ENCODE measurements around the gene TPST2. TPM values are rescaled to one million over a fixed set of nuclear protein-coding genes. Genes with fewer than 3 reads are reported as not detected.

The TPST2 gene
- total and polyA plus RNA-seq, 9 of the 15 experiments (the other 6 are each of a cell fraction or from before 2014, with no cell fraction given), result 14.2 to 123 (median 60.1) TPM

DNA sequence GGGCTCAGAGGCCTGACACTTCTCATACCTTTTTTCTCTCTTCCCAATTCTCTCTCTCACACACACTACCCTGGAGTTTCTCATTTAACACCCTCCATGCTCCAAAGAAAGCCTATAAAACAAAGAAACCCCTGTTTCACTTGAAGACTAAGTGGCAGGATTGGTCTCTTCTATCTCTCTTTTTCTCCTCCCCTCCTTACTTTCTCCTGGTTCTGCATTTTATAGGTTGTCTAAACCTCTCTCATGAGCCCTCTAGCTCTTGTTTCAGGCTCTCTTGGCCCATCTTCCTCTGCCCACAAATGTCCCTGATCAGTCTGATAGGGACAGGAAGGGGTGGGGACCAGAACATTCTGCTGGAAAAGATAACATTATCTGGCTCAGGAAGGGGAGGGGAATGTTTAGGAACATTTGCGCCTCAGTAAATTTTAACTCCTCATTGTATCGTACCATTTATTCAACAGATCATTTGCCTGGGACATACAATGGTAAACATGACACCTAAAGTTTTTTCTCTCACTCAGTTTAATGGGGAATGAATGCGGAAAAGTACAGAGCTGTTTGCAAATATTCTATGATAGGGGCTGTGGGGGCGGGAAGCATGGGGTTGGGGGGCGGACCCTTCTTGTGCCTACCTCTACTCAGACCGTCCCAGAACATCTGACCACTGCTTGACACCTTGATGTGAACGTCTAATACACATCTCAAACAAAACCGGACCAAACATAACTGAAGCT lies 42.7 kb upstream of the TPST2 start (continued):
- TF ChIP-seq EWSR1 (IDR thresholded peaks at IDR 0.05; ENCODE audit: borderline replicate concordance, low read depth, partially characterized antibody) (no peak), BDP1 (IDR thresholded peaks at IDR 0.05; ENCODE audit: insufficient read depth, insufficient read length) (no peak), KDM1A (IDR thresholded peaks at IDR 0.05) (peak in 1 of 2 experiments; percentile 45; a peak in 1 of 4 replicates), TGIF2 (CRISPR knock-in tag; IDR thresholded peaks at IDR 0.05) (no peak), TOE1 (IDR thresholded peaks at IDR 0.05; ENCODE audit: borderline replicate concordance) (peak; percentile 25; the same call in 1 of the 2 replicates), TOE1 (CRISPR knock-in tag; IDR thresholded peaks at IDR 0.05; ENCODE audit: borderline replicate concordance, low read depth) (no peak), SRF (CRISPR knock-in tag; IDR thresholded peaks at IDR 0.05) (0 out of 4 replicates have a peak, but pooled peaks of 1 of the 2 experiments have one; percentile 26), ZNF354B (CRISPR knock-in tag; IDR thresholded peaks at IDR 0.05) (no peak), ZNF584 (CRISPR knock-in tag; IDR thresholded peaks at IDR 0.05; ENCODE audit: low read depth) (0 out of 2 replicates have a peak, but pooled peaks have one; percentile 29), SMARCB1 (IDR thresholded peaks at IDR 0.05; ENCODE audit: insufficient read length, low read depth) (no peak), POLR2H (tag; IDR thresholded peaks at IDR 0.05; ENCODE audit: low read depth) (peak; percentile 74), MBD2 (IDR thresholded peaks at IDR 0.05; ENCODE audit: borderline replicate concordance, low read depth) (peak; percentile 81), ZNF785 (CRISPR knock-in tag; IDR thresholded peaks at IDR 0.05) (no peak)
- TF ChIP-seq, protein P1, sequence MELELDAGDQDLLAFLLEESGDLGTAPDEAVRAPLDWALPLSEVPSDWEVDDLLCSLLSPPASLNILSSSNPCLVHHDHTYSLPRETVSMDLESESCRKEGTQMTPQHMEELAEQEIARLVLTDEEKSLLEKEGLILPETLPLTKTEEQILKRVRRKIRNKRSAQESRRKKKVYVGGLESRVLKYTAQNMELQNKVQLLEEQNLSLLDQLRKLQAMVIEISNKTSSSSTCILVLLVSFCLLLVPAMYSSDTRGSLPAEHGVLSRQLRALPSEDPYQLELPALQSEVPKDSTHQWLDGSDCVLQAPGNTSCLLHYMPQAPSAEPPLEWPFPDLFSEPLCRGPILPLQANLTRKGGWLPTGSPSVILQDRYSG (tag; conservative IDR thresholded peaks at IDR 0.05; ENCODE audit: low read depth), result no peak
- TF ChIP-seq, protein P2, sequence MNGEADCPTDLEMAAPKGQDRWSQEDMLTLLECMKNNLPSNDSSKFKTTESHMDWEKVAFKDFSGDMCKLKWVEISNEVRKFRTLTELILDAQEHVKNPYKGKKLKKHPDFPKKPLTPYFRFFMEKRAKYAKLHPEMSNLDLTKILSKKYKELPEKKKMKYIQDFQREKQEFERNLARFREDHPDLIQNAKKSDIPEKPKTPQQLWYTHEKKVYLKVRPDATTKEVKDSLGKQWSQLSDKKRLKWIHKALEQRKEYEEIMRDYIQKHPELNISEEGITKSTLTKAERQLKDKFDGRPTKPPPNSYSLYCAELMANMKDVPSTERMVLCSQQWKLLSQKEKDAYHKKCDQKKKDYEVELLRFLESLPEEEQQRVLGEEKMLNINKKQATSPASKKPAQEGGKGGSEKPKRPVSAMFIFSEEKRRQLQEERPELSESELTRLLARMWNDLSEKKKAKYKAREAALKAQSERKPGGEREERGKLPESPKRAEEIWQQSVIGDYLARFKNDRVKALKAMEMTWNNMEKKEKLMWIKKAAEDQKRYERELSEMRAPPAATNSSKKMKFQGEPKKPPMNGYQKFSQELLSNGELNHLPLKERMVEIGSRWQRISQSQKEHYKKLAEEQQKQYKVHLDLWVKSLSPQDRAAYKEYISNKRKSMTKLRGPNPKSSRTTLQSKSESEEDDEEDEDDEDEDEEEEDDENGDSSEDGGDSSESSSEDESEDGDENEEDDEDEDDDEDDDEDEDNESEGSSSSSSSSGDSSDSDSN (IDR thresholded peaks at IDR 0.05; ENCODE audit: borderline replicate concordance in 1 of 2, low read depth in 2 of 2, low read length in 2 of 2), result no peak
- TF ChIP-seq, protein P3, sequence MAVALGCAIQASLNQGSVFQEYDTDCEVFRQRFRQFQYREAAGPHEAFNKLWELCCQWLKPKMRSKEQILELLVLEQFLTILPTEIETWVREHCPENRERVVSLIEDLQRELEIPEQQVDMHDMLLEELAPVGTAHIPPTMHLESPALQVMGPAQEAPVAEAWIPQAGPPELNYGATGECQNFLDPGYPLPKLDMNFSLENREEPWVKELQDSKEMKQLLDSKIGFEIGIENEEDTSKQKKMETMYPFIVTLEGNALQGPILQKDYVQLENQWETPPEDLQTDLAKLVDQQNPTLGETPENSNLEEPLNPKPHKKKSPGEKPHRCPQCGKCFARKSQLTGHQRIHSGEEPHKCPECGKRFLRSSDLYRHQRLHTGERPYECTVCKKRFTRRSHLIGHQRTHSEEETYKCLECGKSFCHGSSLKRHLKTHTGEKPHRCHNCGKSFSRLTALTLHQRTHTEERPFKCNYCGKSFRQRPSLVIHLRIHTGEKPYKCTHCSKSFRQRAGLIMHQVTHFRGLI (CRISPR knock-in tag; IDR thresholded peaks at IDR 0.05), result no peak
- TF ChIP-seq, protein P4, sequence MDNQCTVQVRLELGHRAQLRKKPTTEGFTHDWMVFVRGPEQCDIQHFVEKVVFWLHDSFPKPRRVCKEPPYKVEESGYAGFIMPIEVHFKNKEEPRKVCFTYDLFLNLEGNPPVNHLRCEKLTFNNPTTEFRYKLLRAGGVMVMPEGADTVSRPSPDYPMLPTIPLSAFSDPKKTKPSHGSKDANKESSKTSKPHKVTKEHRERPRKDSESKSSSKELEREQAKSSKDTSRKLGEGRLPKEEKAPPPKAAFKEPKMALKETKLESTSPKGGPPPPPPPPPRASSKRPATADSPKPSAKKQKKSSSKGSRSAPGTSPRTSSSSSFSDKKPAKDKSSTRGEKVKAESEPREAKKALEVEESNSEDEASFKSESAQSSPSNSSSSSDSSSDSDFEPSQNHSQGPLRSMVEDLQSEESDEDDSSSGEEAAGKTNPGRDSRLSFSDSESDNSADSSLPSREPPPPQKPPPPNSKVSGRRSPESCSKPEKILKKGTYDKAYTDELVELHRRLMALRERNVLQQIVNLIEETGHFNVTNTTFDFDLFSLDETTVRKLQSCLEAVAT (IDR thresholded peaks at IDR 0.05), result peak; percentile 47 to 64; a peak in 1 of 4 replicates
- TF ChIP-seq, protein P5, sequence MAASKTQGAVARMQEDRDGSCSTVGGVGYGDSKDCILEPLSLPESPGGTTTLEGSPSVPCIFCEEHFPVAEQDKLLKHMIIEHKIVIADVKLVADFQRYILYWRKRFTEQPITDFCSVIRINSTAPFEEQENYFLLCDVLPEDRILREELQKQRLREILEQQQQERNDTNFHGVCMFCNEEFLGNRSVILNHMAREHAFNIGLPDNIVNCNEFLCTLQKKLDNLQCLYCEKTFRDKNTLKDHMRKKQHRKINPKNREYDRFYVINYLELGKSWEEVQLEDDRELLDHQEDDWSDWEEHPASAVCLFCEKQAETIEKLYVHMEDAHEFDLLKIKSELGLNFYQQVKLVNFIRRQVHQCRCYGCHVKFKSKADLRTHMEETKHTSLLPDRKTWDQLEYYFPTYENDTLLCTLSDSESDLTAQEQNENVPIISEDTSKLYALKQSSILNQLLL (CRISPR knock-in tag; IDR thresholded peaks at IDR 0.05; ENCODE audit: borderline replicate concordance), result no peak
